MM.1S (cell line): ENCODE measurements around the gene EWSR1.

Source experiments
- EZH2 ChIP-seq: fragments of 300-600 bp; sonication (generic); optimal IDR thresholded peaks from 2 replicates; pipeline ENCODE3; 2017; ENCODE audit warnings: low read depth, mild to moderate bottlenecking, antibody characterized with exemption, low read length, mixed read lengths
- TF ChIP-seq, protein P1 (sequence below): fragments of 300-600 bp; sonication (generic); IDR thresholded peaks from 2 replicates; pipeline ENCODE4 v1.5.1; 2016; ENCODE audit warnings: antibody characterized with exemption, low read length, mixed read lengths

DNA sequence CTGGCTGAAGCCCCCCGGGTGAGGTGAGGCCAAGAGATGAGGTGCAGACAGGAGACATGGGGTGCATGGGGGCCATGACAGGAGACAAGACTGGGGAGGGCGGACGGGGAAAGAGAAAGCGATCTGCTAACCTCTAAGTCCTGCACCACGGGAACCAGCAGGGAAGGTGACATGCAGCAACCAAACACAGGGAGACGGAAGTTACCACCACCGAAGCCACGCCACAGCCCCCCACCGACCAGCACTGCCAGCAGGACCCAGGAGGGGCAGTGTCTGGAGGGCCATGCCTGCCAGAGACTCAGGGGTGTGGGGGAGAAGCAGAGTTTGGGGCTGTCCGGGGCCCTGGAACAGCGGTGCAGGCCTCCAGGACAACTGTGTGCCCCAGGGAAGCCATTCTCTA, 61.5 kb downstream of the EWSR1 start:
- TF ChIP-seq, protein P1, sequence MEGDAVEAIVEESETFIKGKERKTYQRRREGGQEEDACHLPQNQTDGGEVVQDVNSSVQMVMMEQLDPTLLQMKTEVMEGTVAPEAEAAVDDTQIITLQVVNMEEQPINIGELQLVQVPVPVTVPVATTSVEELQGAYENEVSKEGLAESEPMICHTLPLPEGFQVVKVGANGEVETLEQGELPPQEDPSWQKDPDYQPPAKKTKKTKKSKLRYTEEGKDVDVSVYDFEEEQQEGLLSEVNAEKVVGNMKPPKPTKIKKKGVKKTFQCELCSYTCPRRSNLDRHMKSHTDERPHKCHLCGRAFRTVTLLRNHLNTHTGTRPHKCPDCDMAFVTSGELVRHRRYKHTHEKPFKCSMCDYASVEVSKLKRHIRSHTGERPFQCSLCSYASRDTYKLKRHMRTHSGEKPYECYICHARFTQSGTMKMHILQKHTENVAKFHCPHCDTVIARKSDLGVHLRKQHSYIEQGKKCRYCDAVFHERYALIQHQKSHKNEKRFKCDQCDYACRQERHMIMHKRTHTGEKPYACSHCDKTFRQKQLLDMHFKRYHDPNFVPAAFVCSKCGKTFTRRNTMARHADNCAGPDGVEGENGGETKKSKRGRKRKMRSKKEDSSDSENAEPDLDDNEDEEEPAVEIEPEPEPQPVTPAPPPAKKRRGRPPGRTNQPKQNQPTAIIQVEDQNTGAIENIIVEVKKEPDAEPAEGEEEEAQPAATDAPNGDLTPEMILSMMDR = no peak
- no peak for TF ChIP-seq EZH2
